CD14-positive monocyte (primary cell): ENCODE data around the gene LIN28B. TPM values are rescaled to one million over a fixed set of nuclear protein-coding genes. Genes with fewer than 3 reads are reported as not detected.

Experiments
- DNase-seq, 3 donors: peaks; one replicate each; pipeline ENCODE4 v3.0.0-alpha.2; 2011 to 2022
- H2AFZ ChIP-seq: 2 replicates; pipeline ENCODE4 v1.6.0; 2012; ENCODE audit warnings: mild to moderate bottlenecking, low read depth, low read length, inconsistent platforms; ENCODE audit not compliant: insufficient read depth, poor library complexity, severe bottlenecking
- H3K27ac ChIP-seq, 2 donors: 1 replicate in 1 of 2; 2 replicates in 1 of 2; pipeline ENCODE4 v1.5.1; 2012 to 2013; ENCODE audit warnings: low read length in 2 of 2, control low read depth in 1 of 2, inconsistent platforms in 1 of 2, low read depth in 1 of 2, mild to moderate bottlenecking in 1 of 2
- H3K27me3 ChIP-seq, 2 donors: one replicate each; pipeline versions ENCODE4 v1.6.0 to v1.6.1; 2011 to 2013; ENCODE audit warnings: low read length in 2 of 2; ENCODE audit not compliant: control insufficient read depth in 2 of 2, insufficient read depth in 2 of 2
- H3K36me3 ChIP-seq, 2 donors: replicated peaks in 1 of 2; 1 replicate in 1 of 2; 2 replicates in 1 of 2; pipeline versions ENCODE4 v1.5.1 to v1.6.1; 2012 to 2013; ENCODE audit warnings: low read length in 2 of 2, control low read depth in 1 of 2, inconsistent platforms in 1 of 2, mild to moderate bottlenecking in 1 of 2; ENCODE audit not compliant: insufficient read depth in 2 of 2, control insufficient read depth in 1 of 2
- H3K4me1 ChIP-seq, 2 donors: 1 replicate in 1 of 2; 2 replicates in 1 of 2; pipeline versions ENCODE4 v1.5.1 to v1.6.1; 2012 to 2013; ENCODE audit warnings: low read length in 2 of 2, control low read depth in 1 of 2, inconsistent platforms in 1 of 2, mild to moderate bottlenecking in 1 of 2, moderate library complexity in 1 of 2; ENCODE audit not compliant: insufficient read depth in 2 of 2, control insufficient read depth in 1 of 2
- H3K4me2 ChIP-seq: replicated peaks from 2 replicates; pipeline ENCODE3; 2012; ENCODE audit warnings: low read length, moderate library complexity, mild to moderate bottlenecking; ENCODE audit not compliant: poor library complexity, severe bottlenecking; ENCODE audit errors: extremely low read depth
- H3K4me3 ChIP-seq, 3 experiments: fragments of 200-600 bp in 1 of 3; sonication (generic) in 1 of 3; replicated peaks in 1 of 3; 1 replicate in 2 of 3; 2 replicates in 1 of 3; pipeline ENCODE4 v1.5.1; 2011 to 2013; ENCODE audit warnings: low read length in 3 of 3, mild to moderate bottlenecking in 3 of 3, control low read depth in 2 of 3, low read depth in 2 of 3, inconsistent platforms in 1 of 3, moderate library complexity in 1 of 3
- H3K79me2 ChIP-seq: 2 replicates; pipeline ENCODE4 v1.6.0; 2012; ENCODE audit warnings: mild to moderate bottlenecking, control low read depth, inconsistent platforms, low read length, moderate library complexity; ENCODE audit not compliant: insufficient read depth
- H3K9ac ChIP-seq: 2 replicates; pipeline ENCODE4 v1.6.0; 2017; ENCODE audit warnings: low read length, mild to moderate bottlenecking; ENCODE audit not compliant: insufficient read depth, poor library complexity, severe bottlenecking
- H3K9me3 ChIP-seq, 2 donors: replicated peaks in 1 of 2; 1 replicate in 1 of 2; 2 replicates in 1 of 2; pipeline versions ENCODE4 v1.5.1 to v1.6.1; 2012 to 2013; ENCODE audit warnings: low read length in 2 of 2, control low read depth in 1 of 2; ENCODE audit not compliant: control insufficient read depth in 1 of 2, insufficient read depth in 1 of 2
- H4K20me1 ChIP-seq: 2 replicates; pipeline ENCODE4 v1.6.0; 2012; ENCODE audit warnings: mild to moderate bottlenecking, low read length, control low read depth, moderate library complexity; ENCODE audit not compliant: insufficient read depth
- H3K27ac Mint-ChIP-seq, 7 donors: one replicate each; pipeline ENCODE4 v1.8.0; 2020; ENCODE audit warnings: mild to moderate bottlenecking in 7 of 7, mixed read lengths in 7 of 7, moderate library complexity in 6 of 7, inconsistent platforms in 2 of 7
- H3K27me3 Mint-ChIP-seq, 3 donors: one replicate each; pipeline ENCODE4 v1.8.0; 2021 to 2022; ENCODE audit warnings: low read depth in 3 of 3, mild to moderate bottlenecking in 3 of 3, mixed read lengths in 3 of 3, moderate library complexity in 3 of 3, inconsistent platforms in 1 of 3
- H3K36me3 Mint-ChIP-seq, 2 donors: one replicate each; pipeline ENCODE4 v1.8.0; 2020; ENCODE audit warnings: mixed read lengths in 2 of 2, inconsistent platforms in 1 of 2, mild to moderate bottlenecking in 1 of 2
- H3K4me1 Mint-ChIP-seq: one replicate; pipeline ENCODE4 v1.8.0; 2020; ENCODE audit warnings: mild to moderate bottlenecking, mixed read lengths
- H3K4me3 Mint-ChIP-seq, 2 donors: one replicate each; pipeline ENCODE4 v1.8.0; 2020; ENCODE audit warnings: mild to moderate bottlenecking in 2 of 2, mixed read lengths in 2 of 2, moderate library complexity in 1 of 2
- H3K9me3 Mint-ChIP-seq, 7 donors: one replicate each; pipeline ENCODE4 v1.8.0; 2020 to 2022; ENCODE audit warnings: mixed read lengths in 7 of 7, mild to moderate bottlenecking in 6 of 7, moderate library complexity in 6 of 7, inconsistent platforms in 2 of 7
- CTCF ChIP-seq: fragments of 200-600 bp; IDR thresholded peaks from one replicate; pipeline ENCODE4 v1.8.0; 2022; ENCODE audit warnings: antibody characterized with exemption, mild to moderate bottlenecking
- WGBS: methylation state at CpG from one replicate; pipeline ENCODE4 v1.1.5; 2013; ENCODE audit warnings: missing lambda C conversion rate; ENCODE audit not compliant: insufficient coverage; 5-methylcytosine and 5-hydroxymethylcytosine counted together
- intact Hi-C, 2 donors: fragments of 100-400 bp; cut with micrococcal nuclease; formaldehyde crosslinking; loops; one replicate each; pipeline versions ENCODE4 v1.15.0 to v1.15.1; 2023
- polyA plus RNA-seq, 3 donors: library from polyadenylated mRNA; depleted of rRNA in 1 of 3; unstranded in 2 of 3; stranded (reverse) in 1 of 3; fragments of 300-500 nt in 2 of 3; fragments of >200 nt in 1 of 3; fragmentation: Illumina TruSeq in 2 of 3; gene quantifications; 1 replicate in 2 of 3; 2 replicates in 1 of 3; pipeline ENCODE4 v1.2.3, GENCODE V29; 2012 to 2021

LIN28B gene
- polyA plus RNA-seq, 3 donors: not detected

GRCh38 chr6:105069821-105070445 is 113.0 kb downstream of the LIN28B start:
- intact Hi-C loops: no loop called here
- WGBS: no CpG with 5 or more reads among the region's 1 CpG
- H3K4me1 Mint-ChIP-seq: no peaks in the 10 kb centered on the region

GRCh38 chr6:105072798-105073199 is 115.9 kb downstream of the LIN28B start:
- Mint-ChIP-seq H3K36me3 (no peaks in the 10 kb centered on the region), H3K27ac (no peak overlapping the region), H3K27me3 (peaks cover 2 to 13% (median 8%) of the 10 kb centered on the region in 3 donors), H3K4me3 (no peak overlapping the region), H3K4me1 (no peaks in the 10 kb centered on the region), H3K9me3 (peaks cover 0 to 5% (median 0%) of the 10 kb centered on the region in 7 donors)
- Histone ChIP-seq H3K27me3 (no peaks in the 10 kb centered on the region), H3K79me2 (no peaks in the 10 kb centered on the region), H3K27ac (no peak overlapping the region), H4K20me1 (no peaks in the 10 kb centered on the region), H3K9me3 (no peaks in the 10 kb centered on the region), H3K4me2 (no peak overlapping the region), H3K4me1 (no peaks in the 10 kb centered on the region), H2AFZ (no peak overlapping the region), H3K36me3 (no peaks in the 10 kb centered on the region), H3K9ac (no peak overlapping the region), H3K4me3 (no peak overlapping the region)
- DNase-seq: no peak
- intact Hi-C loops: no loop called here
- no peak for TF ChIP-seq CTCF

More at GRCh38 chr6:105069821-105070445, 113.0 kb downstream of the LIN28B start:
- no peaks in the 10 kb centered on the region for H3K36me3 Mint-ChIP-seq
- H3K4me3 Mint-ChIP-seq: no peak overlapping the region
- peaks cover 0 to 5% (median 0%) of the 10 kb centered on the region in 7 donors for H3K9me3 Mint-ChIP-seq
- Histone ChIP-seq H3K4me3 (no peak overlapping the region), H3K4me1 (no peaks in the 10 kb centered on the region), H3K36me3 (no peaks in the 10 kb centered on the region), H3K4me2 (no peak overlapping the region), H2AFZ (no peak overlapping the region), H3K9me3 (no peaks in the 10 kb centered on the region), H3K9ac (no peak overlapping the region), H3K27me3 (no peaks in the 10 kb centered on the region), H3K27ac (no peak overlapping the region), H3K79me2 (no peaks in the 10 kb centered on the region), H4K20me1 (no peaks in the 10 kb centered on the region)
- TF ChIP-seq CTCF: no peak
- no peak for DNase-seq
- H3K27me3 Mint-ChIP-seq: peaks cover 2 to 15% (median 11%) of the 10 kb centered on the region in 3 donors
- H3K27ac Mint-ChIP-seq: no peak overlapping the region
